Karpas-422 (cell line): ENCODE data around the gene MAP2K1. TPM values are rescaled to one million over a fixed set of nuclear protein-coding genes. Genes with fewer than 3 reads are reported as not detected.
"Not testable (repeated sequence)": the region's sequence is repeated elsewhere in the genome, so short reads cannot be mapped to it uniquely, and the experiment has no call there.

Experiments used
- DNase-seq: peaks from one replicate; pipeline ENCODE4 v3.0.0-alpha.2; 2015
- H2AFZ ChIP-seq: fragments of 200-600 bp; sonication (generic); 2 replicates; pipeline ENCODE4 v1.6.1; 2014; ENCODE audit warnings: antibody characterized with exemption, low read length, mixed read lengths
- H3K27ac ChIP-seq: fragments of 200-600 bp; sonication (generic); 2 replicates; pipeline ENCODE4 v1.5.1; 2014; ENCODE audit warnings: mild to moderate bottlenecking, low read length, moderate library complexity
- H3K27me3 ChIP-seq: fragments of 200-600 bp; sonication (generic); 2 replicates; pipeline ENCODE4 v1.6.1; 2014; ENCODE audit warnings: low read length, mixed read lengths
- H3K36me3 ChIP-seq: fragments of 200-600 bp; sonication (generic); 2 replicates; pipeline ENCODE4 v1.6.1; 2014; ENCODE audit warnings: low read length, mixed read lengths; ENCODE audit not compliant: insufficient read depth
- H3K4me1 ChIP-seq: fragments of 200-600 bp; sonication (generic); 2 replicates; pipeline ENCODE4 v1.6.1; 2014; ENCODE audit warnings: mild to moderate bottlenecking, low read length, mixed read lengths
- H3K4me2 ChIP-seq: fragments of 200-600 bp; sonication (generic); 2 replicates; pipeline ENCODE4 v1.6.1; 2014; ENCODE audit warnings: low read length, low read depth, mild to moderate bottlenecking; ENCODE audit not compliant: poor library complexity, severe bottlenecking
- H3K4me3 ChIP-seq: fragments of 200-600 bp; sonication (generic); 2 replicates; pipeline ENCODE4 v1.5.1; 2014; ENCODE audit warnings: mild to moderate bottlenecking, antibody characterized with exemption, low read length, mixed read lengths
- H3K79me2 ChIP-seq: fragments of 200-600 bp; sonication (generic); 2 replicates; pipeline ENCODE4 v1.6.1; 2014; ENCODE audit warnings: mild to moderate bottlenecking, low read length, mixed read lengths
- H3K9ac ChIP-seq: fragments of 200-600 bp; sonication (generic); 2 replicates; pipeline ENCODE4 v1.6.0; 2014; ENCODE audit warnings: low read length
- H3K9me2 ChIP-seq: fragments of 200-600 bp; sonication (generic), shearing (Covaris generic); replicated peaks from 2 replicates; pipeline ENCODE4 v1.6.0; 2014; ENCODE audit warnings: mild to moderate bottlenecking, low read length, moderate library complexity; ENCODE audit not compliant: insufficient read depth
- H3K9me3 ChIP-seq: fragments of 300-700, 200-600 bp; sonication (generic); 2 replicates; pipeline ENCODE4 v1.6.1; 2014; ENCODE audit warnings: low read length, mixed read lengths
- H4K20me1 ChIP-seq: fragments of 200-600 bp; sonication (generic); 2 replicates; pipeline ENCODE4 v1.6.1; 2014; ENCODE audit warnings: mild to moderate bottlenecking, antibody characterized with exemption, low read length, low read depth; ENCODE audit not compliant: insufficient read depth
- total RNA-seq: library from RNA; depleted of rRNA; stranded (reverse); fragments of >200 nt; shearing (Covaris generic); gene quantifications from 2 replicates; pipeline ENCODE4 v1.2.3, GENCODE V29; 2014; ENCODE audit warnings: low replicate concordance

Gene MAP2K1
- total RNA-seq, 1 experiment from 2014 or later, result 46.6 TPM

- H3K9me3 ChIP-seq, result no peaks in the 10 kb centered on the region
- no peak overlapping the region for H3K27ac ChIP-seq
- no peak overlapping the region for H3K9ac ChIP-seq
- no peaks in the 10 kb centered on the region for H3K27me3 ChIP-seq
- H2AFZ ChIP-seq, result no peak overlapping the region
- H3K9me2 ChIP-seq, result no peaks in the 10 kb centered on the region
- peaks cover 93% of the 10 kb centered on the region for H3K79me2 ChIP-seq
- H3K36me3 ChIP-seq, result peaks cover 29% of the 10 kb centered on the region; the same call in 1 of the 2 replicates
- H3K4me2 ChIP-seq, result no peak overlapping the region
- H3K4me1 ChIP-seq, result peaks cover 39% of the 10 kb centered on the region
- no peak for DNase-seq
- H4K20me1 ChIP-seq, result peaks cover 4% of the 10 kb centered on the region; the same call in 1 of the 2 replicates
- no peak overlapping the region for H3K4me3 ChIP-seq
Observed at GRCh38 chr15:66433726-66434125, 47.0 kb downstream of the MAP2K1 start.

- Histone ChIP-seq H2AFZ (no peak overlapping the region), H3K4me1 (no peaks in the 10 kb centered on the region), H3K9ac (no peak overlapping the region), H3K4me3 (no peak overlapping the region), H3K4me2 (no peak overlapping the region), H3K27ac (no peak overlapping the region), H3K36me3 (peaks cover 67% of the 10 kb centered on the region), H3K9me3 (no peaks in the 10 kb centered on the region), H3K9me2 (no peaks in the 10 kb centered on the region), H3K79me2 (peaks cover 55% of the 10 kb centered on the region), H3K27me3 (no peaks in the 10 kb centered on the region), H4K20me1 (no peaks in the 10 kb centered on the region)
- DNase-seq, result no peak
Observed at GRCh38 chr15:66440501-66440900, 53.8 kb downstream of the MAP2K1 start.

- Histone ChIP-seq H3K9ac (no peak overlapping the region), H3K9me3 (no peaks in the 10 kb centered on the region), H3K9me2 (no peaks in the 10 kb centered on the region), H3K36me3 (peaks cover 11% of the 10 kb centered on the region), H3K4me2 (no peak overlapping the region), H2AFZ (no peak overlapping the region), H3K27me3 (no peaks in the 10 kb centered on the region), H3K4me3 (no peak overlapping the region), H3K27ac (peak overlapping the region; percentile 57), H3K4me1 (peaks cover 49% of the 10 kb centered on the region), H4K20me1 (no peaks in the 10 kb centered on the region), H3K79me2 (peaks cover 43% of the 10 kb centered on the region)
- DNase-seq, result no peak
Observed at GRCh38 chr15:66452420-66452819, 65.7 kb downstream of the MAP2K1 start.

GRCh38 chr15:66452971-66453580 is 66.4 kb downstream of the MAP2K1 start:
- Histone ChIP-seq H3K9me3 (no peaks in the 10 kb centered on the region), H2AFZ (no peak overlapping the region), H3K9me2 (no peaks in the 10 kb centered on the region), H4K20me1 (no peaks in the 10 kb centered on the region), H3K4me1 (peaks cover 55% of the 10 kb centered on the region), H3K27me3 (no peaks in the 10 kb centered on the region), H3K9ac (no peak overlapping the region), H3K79me2 (peaks cover 47% of the 10 kb centered on the region), H3K4me3 (no peak overlapping the region), H3K4me2 (no peak overlapping the region), H3K27ac (peak overlapping the region; percentile 57), H3K36me3 (peaks cover 10% of the 10 kb centered on the region)
- DNase-seq, result peak; percentile 51

- Histone ChIP-seq H3K9ac (no peak overlapping the region), H2AFZ (no peak overlapping the region), H3K4me2 (no peak overlapping the region), H3K27me3 (no peaks in the 10 kb centered on the region), H3K9me3 (no peaks in the 10 kb centered on the region), H3K4me1 (peaks cover 63% of the 10 kb centered on the region), H3K79me2 (peaks cover 51% of the 10 kb centered on the region), H3K36me3 (peaks cover 2% of the 10 kb centered on the region; the same call in 1 of the 2 replicates), H4K20me1 (no peaks in the 10 kb centered on the region), H3K9me2 (no peaks in the 10 kb centered on the region), H3K4me3 (no peak overlapping the region), H3K27ac (peak overlapping the region; percentile 15)
- DNase-seq, result no peak
Observed at GRCh38 chr15:66454143-66454542, 67.4 kb downstream of the MAP2K1 start.

- H3K9ac ChIP-seq, result peak overlapping the region; percentile 4; the same call in 1 of the 2 replicates
- H3K27me3 ChIP-seq, result no peaks in the 10 kb centered on the region
- no peaks in the 10 kb centered on the region for H3K9me3 ChIP-seq
- no peaks in the 10 kb centered on the region for H3K9me2 ChIP-seq
- peaks cover 66% of the 10 kb centered on the region for H3K79me2 ChIP-seq
- peaks cover 63% of the 10 kb centered on the region for H3K4me1 ChIP-seq
- H3K36me3 ChIP-seq, result no peaks in the 10 kb centered on the region
- peak overlapping the region; percentile 49 for H3K4me2 ChIP-seq
- peak overlapping the region; percentile 90 for H3K27ac ChIP-seq
- H2AFZ ChIP-seq, result no peak overlapping the region
- DNase-seq, result no peak
- 0 out of 2 replicates have a peak overlapping the region, but pooled peaks have one; percentile 4 for H3K4me3 ChIP-seq
- H4K20me1 ChIP-seq, result no peaks in the 10 kb centered on the region
Observed at GRCh38 chr15:66456211-66456610, 69.5 kb downstream of the MAP2K1 start.

GRCh38 chr15:66459818-66460615 is 73.3 kb downstream of the MAP2K1 start:
- DNase-seq, result peak; percentile 44
- Histone ChIP-seq H3K9ac (no peak overlapping the region), H4K20me1 (no peaks in the 10 kb centered on the region), H3K4me2 (no peak overlapping the region), H3K9me2 (no peaks in the 10 kb centered on the region), H3K4me1 (peaks cover 38% of the 10 kb centered on the region), H2AFZ (no peak overlapping the region), H3K27ac (peak overlapping the region; percentile 32; the same call in 1 of the 2 replicates), H3K36me3 (no peaks in the 10 kb centered on the region), H3K9me3 (no peaks in the 10 kb centered on the region), H3K79me2 (peaks cover 48% of the 10 kb centered on the region), H3K27me3 (no peaks in the 10 kb centered on the region), H3K4me3 (no peak overlapping the region)

- DNase-seq, H3K9ac ChIP-seq, H2AFZ ChIP-seq, H3K9me3 ChIP-seq, H3K4me3 ChIP-seq, H3K9me2 ChIP-seq, H3K36me3 ChIP-seq, H3K4me2 ChIP-seq, H3K27me3 ChIP-seq, H4K20me1 ChIP-seq, H3K27ac ChIP-seq: not testable (repeated sequence)
- peaks cover 26% of the 10 kb centered on the region for H3K4me1 ChIP-seq
- peaks cover 39% of the 10 kb centered on the region for H3K79me2 ChIP-seq
Observed at GRCh38 chr15:66461294-66461693, 74.6 kb downstream of the MAP2K1 start.
